GM19468 (cell line): ENCODE results near the gene MUC2.

Experiments
- ATAC-seq: cut with Tn5 transposase; IDR thresholded peaks from one replicate; pipeline ENCODE4 v1.9.1; 2021; ENCODE audit warnings: mild to moderate bottlenecking, moderate library complexity, moderate number of reproducible peaks; ENCODE audit not compliant: unreplicated experiment; ENCODE audit errors: extremely low read depth

Gene MUC2

DNA sequence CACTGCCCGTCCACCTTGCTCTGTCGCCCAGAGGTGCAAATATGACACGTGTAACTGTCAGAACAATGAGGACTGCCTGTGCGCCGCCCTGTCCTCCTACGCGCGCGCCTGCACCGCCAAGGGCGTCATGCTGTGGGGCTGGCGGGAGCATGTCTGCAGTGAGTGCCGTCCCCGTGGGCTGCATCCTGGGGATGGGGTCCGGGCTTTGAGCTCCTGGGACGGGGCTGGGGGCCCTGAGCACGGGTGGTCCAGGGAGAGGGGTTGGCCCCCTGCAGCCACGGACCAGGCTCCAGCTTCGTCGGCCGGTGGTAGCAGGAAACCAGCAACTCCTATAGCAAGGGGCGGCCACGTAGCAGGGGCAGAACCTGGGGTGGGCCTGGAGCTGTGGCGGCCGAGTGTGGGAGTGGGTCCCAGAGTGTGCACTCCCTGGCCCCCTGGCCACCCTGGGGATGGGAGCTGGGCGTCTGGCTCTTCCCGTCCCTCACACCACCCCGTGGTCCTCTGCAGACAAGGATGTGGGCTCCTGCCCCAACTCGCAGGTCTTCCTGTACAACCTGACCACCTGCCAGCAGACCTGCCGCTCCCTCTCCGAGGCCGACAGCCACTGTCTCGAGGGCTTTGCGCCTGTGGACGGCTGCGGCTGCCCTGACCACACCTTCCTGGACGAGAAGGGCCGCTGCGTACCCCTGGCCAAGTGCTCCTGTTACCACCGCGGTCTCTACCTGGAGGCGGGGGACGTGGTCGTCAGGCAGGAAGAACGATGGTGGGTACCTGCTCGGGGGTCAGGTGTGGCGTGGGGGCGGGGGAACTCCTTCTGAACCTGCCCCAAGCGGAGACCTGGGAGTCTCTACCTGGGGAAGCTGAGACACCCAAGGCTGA is 10.1 kb downstream of the MUC2 start:
- ATAC-seq = no peak

DNA sequence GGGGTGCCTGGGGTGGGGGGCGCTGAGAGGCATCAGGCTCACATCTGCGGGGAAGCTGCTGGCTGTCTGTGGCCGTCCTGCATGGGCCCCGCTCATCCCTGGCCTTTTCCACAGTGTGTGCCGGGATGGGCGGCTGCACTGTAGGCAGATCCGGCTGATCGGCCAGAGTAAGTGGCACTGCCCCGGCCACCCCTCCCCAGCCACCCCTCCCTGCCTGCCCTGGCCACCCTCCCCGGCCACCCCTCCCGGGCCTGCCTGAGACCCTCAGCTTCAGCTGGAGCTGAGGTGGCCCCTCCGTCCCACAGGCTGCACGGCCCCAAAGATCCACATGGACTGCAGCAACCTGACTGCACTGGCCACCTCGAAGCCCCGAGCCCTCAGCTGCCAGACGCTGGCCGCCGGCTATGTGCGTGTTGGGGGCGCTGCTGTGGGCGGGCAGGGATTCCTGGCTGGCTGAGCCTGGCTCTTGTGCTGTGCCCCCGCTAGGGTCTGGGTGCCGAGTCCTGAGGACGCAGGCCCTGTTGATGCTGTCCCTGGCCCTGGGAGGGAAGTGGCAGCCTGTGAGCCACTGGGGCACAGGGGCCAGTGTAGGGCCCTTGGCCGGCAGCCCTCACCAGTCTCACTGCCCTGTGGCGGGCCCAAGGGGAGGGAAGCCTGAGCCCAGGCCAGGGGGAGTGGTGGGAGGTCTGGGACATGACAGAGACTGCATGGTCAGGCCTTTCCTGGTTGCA is 10.9 kb downstream of the MUC2 start:
- no peak for ATAC-seq

DNA sequence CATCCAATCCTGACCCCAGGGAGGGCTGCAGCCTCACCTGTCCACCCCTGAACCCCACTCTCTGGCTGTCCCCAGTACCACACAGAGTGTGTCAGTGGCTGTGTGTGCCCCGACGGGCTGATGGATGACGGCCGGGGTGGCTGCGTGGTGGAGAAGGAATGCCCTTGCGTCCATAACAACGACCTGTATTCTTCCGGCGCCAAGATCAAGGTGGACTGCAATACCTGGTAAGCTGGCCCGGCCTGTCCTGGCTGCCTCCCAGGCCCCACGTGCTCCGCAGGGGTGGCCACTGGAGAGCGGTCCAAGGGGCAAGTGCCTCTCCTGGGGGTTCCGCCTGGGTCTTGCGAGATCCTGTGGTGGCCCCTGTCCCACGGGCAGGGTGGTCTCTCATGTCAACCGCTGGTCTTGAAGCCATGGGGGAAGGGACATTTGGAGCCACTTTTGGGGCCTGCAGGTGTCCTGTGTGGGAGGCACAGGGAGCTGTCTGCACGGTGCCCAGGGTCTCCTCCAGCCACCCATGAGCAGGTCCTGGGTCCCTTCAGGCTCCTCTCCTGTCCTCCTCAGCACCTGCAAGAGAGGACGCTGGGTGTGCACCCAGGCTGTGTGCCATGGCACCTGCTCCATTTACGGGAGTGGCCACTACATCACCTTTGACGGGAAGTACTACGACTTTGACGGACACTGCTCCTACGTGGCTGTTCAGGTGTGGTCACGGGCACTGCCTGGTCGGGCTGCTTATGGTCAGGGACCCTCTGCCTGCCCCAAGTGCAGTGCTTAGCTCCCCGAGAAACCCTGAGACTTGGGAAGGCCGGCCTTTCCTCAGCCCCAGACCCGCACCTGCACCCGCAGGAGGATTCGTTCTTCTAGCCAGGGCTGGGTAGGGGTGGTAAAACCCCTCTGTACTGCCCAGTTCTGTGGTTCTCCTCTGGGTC is 11.8 kb downstream of the MUC2 start:
- ATAC-seq = no peak

DNA sequence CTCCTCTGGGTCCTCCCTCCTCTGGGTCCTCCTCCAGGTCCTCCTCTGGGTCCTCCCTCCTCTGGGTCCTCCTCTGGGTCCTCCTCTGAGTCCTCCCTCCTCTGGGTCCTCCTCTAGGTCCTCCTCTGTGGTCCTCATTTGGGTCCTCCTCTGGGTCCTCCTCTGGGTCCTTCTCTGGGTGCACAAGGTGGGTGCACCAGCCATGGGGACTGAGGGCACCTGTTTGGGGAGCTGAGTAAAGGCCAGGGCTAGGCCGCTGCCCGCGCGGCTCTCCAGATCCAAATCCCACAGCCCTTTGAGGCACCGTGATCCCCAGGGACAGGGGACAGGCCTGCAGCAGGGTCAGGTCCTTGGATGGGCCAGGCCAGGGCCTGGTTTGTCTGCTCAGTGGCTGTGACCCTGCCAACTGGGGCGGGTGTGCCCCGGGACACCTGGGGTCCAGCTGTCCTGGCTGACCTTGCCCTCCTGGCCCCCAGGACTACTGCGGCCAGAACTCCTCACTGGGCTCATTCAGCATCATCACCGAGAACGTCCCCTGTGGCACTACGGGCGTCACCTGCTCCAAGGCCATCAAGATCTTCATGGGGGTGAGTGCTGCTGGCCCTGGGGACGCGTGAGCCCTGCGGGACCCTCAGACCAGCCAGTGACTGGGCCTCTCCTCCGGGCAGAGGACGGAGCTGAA is 12.7 kb downstream of the MUC2 start:
- ATAC-seq = no peak

DNA sequence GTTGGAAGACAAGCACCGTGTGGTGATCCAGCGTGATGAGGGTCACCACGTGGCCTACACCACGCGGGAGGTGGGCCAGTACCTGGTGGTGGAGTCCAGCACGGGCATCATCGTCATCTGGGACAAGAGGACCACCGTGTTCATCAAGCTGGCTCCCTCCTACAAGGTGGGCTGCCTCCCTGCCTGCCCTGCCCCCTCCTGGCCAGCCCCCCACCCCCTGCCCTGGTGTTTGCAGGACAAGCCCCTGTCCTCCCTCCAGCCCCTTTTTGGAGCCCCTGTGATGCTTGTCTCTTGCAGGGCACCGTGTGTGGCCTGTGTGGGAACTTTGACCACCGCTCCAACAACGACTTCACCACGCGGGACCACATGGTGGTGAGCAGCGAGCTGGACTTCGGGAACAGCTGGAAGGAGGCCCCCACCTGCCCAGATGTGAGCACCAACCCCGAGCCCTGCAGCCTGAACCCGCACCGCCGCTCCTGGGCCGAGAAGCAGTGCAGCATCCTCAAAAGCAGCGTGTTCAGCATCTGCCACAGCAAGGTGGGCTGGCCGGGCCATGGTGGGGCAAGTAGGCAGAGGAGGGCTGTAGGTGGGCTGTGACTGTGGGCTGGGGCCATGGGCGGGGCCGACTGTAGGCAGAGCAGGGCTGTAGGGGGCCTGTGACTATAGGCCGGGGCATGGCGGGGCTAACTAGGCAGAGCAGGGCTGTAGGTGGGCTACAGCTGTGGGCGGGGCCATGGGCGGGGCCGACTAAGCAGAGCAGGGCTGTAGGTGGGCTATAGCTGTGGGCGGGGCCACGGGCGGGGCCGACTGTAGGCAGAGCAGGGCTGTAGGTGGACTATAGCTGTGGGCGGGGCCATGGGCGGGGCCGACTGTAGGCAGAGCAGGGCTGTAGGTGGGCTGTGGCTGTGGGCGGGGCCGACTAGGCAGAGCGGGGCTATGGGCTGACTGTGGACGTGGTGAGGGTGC is 13.6 kb downstream of the MUC2 start:
- no peak for ATAC-seq

DNA sequence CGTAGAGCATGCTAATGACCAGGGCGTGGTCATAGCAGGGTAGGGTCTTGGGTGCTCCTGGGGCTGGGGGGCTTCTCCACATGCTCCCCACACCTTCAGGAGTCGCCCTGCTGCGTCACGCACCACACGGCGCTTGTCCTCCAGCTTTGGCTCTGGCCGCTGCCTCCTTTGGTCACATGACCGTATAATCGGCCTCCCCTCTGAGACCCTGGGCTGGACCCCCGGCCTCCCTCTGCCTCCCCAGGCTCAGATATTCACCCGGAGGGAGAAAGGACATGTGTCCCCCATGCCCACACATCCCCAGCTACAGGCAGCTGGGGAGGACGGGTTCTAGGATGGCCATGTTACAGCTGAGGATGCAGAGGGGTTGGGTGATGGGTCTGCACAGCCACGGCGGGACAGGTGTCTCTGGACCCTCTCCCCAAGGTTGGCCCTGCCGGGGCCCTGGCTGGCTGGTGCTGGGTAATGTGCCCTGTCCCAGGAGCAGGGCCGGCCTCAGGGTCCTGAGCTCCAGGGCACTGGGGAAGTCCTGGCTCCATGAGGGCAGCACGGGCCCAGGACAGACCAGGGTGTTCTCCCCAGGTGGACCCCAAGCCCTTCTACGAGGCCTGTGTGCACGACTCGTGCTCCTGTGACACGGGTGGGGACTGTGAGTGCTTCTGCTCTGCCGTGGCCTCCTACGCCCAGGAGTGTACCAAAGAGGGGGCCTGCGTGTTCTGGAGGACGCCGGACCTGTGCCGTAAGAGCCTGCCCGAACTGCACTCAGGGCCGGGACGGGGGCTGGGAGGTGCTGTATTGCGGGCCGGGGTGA is 14.5 kb downstream of the MUC2 start:
- no peak for ATAC-seq

DNA sequence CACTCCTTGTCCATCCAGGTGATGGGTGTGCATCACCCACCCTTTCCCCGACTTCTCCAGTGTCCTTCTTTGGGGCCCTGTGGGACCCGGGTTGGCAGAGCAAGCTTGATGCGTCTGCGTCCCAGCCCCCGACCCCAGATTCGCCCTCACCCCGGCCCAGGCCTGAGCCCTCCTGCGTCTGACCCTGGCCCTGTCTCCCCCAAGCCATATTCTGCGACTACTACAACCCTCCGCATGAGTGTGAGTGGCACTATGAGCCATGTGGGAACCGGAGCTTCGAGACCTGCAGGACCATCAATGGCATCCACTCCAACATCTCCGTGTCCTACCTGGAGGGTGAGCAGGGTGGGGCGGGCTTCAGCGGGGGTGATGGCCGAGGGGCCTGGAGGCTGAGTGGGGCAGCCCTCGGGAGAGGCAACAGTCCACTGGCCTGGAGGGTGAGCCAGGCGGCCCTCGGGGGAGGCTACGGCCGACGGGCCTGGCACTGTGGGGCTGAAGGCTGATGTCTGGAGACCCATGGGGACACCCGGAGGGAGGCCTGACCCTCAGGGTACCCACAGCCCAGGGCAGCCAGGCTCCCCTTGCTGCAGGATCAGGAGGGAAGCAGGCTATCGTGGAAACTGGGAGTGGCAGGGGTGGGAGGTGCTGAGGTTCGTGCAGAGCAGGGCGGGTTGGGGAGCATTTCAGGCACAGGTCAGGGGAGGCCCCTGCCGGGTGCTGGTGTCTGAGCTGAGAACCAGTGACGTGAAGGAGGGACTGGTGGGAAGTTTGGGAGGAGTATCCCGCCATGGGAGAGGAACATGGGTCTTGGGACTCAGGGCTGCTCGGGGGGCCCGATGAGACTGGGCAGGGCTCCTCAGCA is 15.3 kb downstream of the MUC2 start:
- no peak for ATAC-seq

DNA sequence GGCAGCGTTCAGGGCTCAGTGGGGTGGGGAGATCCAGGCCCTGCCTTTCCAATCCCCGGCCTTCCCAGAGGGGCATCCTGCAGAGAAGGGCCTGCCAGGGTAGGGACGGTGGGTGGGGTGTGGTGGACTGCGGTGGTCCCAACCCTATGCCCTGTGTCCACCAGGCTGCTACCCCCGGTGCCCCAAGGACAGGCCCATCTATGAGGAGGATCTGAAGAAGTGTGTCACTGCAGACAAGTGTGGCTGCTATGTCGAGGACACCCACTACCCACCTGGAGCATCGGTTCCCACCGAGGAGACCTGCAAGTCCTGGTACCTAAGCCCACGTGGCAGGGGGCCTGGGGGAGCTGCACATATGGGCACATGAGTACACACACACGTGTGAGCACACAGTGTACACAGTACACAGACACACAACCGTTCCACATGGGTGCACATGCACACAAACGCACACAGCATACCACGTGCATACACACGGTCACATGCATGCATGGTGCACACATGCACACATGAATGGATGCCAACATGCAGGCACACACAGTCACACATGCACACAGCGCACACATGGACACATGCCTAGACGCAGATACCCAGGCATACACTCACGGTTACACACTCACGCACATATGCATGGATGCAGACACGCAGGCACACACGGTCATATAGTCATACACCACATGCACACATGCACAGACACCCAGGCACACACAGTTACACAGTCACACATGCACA is 16.1 kb downstream of the MUC2 start:
- ATAC-seq = no peak

DNA sequence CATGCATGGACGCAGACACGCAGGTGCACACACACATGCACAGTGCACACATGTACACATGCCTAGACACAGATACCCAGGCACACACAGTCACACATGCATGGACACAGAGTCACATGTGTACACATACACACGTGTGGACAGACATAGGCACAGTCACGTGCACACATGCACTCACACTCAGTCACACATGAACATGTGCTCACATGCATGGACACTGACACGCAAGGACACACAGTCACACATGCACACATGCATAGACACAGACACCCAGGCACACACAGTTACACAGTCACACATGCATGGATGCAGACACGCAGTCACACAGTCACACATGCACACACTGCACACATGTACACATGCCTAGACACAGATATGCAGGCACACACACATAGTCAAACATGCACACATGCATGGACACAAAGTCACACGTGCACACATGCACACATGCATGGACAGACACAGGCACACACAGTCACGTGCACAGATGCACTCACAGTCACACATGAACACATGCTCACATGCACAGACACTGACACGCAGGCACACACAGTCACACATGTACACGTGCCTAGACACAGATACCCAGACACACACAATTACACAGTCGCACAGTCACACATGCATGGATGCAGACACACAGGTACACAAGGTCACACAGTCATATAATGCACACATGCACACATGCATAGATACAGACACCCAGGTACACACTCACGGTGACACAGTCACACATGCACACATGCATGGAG is 16.8 kb downstream of the MUC2 start:
- no peak for ATAC-seq

DNA sequence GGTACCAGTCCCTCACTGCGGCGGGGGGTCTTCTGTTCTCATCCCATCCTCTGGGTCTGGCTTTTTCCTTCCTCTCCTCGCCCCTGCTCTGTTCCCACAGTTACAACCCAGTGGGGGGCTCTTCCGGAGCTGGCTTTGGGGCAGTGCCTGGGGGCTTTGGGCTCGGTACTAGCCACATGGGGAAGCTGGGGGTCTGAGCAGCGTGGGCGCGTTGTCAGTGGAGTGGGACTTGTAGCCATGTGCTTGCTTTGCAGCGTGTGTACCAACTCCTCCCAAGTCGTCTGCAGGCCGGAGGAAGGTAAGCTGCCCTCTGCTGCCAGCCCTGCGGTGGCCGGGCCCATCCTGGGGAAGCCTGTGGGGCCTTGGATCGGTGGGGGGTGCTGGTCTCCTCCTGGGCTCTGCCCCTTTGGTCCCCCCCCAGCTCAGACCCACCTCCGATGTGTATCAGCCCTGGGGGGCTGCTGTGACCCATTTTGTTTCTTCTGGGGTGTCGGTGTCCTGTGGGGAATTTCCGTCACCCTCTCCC is 17.5 kb downstream of the MUC2 start:
- ATAC-seq = no peak

DNA sequence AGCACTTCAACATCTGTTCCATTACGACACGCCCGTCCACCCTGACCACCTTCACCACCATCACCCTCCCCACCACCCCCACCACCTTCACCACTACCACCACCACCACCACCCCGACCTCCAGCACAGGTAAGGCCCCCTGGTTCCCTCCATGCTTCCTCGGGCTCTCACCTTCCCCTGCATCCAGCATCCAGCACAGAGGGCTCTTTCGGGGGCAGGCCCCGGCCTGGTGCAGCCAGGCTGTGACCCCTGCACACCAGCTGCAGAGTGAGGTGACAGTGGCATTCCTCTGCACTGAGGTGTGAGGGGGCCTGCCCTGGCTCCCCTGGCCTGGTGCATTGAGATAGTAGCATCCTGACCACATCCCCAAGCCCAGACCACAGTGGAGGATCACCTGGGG is 18.2 kb downstream of the MUC2 start:
- ATAC-seq = no peak

DNA sequence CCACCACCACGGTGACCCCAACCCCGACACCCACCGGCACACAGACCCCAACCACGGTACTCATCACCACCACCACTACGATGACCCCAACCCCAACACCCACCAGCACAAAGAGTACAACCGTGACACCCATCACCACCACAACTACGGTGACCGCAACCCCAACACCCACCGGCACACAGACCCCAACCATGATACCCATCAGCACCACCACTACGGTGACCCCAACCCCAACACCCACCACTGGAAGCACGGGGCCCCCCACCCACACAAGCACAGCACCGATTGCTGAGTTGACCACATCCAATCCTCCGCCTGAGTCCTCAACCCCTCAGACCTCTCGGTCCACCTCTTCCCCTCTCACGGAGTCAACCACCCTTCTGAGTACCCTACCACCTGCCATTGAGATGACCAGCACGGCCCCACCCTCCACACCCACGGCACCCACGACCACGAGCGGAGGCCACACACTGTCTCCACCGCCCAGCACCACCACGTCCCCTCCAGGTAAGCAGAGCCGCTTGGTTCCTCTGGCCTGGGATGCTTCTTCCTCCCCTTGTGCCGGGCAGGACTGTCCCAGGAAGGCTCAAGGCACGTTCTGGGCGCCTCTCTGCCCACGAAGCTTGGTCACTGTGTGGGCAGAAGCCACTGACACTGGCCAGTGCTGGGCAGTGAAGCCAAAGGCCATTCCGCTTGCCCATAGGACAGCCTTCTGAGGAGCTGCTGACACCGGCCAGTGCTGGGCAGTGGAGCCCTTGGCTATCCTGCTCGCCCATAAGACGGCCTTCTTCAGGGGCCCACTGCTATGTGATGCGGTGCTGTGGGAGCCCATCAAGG is 25.1 kb downstream of the MUC2 start:
- no peak for ATAC-seq

DNA sequence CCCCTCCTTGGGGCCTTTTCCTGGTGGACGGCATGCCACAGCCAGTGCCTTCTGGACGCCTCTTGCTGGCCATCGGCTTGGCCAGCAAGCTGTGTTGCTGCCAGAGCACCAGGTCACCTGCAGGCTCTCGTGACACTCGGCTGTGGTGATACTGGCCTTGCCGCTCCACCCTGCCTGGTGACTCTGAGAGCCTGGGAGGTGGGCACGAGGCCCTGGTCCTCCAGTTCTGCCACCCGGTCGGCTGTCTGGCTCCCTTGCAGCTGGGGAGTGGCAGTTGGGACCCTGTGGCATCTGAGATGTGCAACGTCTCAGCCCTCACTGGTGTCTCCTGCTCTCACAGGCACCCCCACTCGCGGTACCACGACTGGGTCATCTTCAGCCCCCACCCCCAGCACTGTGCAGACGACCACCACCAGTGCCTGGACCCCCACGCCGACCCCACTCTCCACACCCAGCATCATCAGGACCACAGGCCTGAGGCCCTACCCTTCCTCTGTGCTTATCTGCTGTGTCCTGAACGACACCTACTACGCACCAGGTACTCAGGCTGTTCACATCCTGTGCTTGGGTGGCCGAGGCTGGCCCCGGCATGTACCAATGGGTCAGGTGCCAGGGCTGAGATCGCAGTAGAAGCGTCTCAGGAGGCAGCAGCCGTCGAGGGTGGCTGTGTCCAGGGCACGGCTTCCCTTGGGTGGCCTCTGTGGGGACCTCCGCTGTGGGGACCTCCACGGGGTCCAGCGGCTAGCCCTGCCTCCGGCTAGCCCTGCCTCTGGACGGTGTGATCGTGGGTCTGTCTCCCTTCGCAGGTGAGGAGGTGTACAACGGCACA is 26.0 kb downstream of the MUC2 start:
- ATAC-seq = no peak
